Measurements from ENCODE around the gene CEBPA.

The CEBPA gene

GRCh38 chr19:33257828-33258227 is 44.5 kb downstream of the CEBPA start:
- DNase-seq = no peak
- Mint-ChIP-seq H3K4me3 (no peak overlapping the region), H3K27ac (no peak overlapping the region), H3K4me1 (peaks cover 11 to 16% of the 10 kb centered on the region in 2 donors), H3K9me3 (peaks cover 2 to 4% of the 10 kb centered on the region in 2 donors), H3K27me3 (peaks cover 34 to 40% of the 10 kb centered on the region in 2 donors), H3K36me3 (no peaks in the 10 kb centered on the region)
- no peak for ATAC-seq (replicated peaks)

GRCh38 chr19:33256261-33256660 is 46.1 kb downstream of the CEBPA start:
- Mint-ChIP-seq H3K36me3 (no peaks in the 10 kb centered on the region), H3K9me3 (peaks cover 2 to 4% of the 10 kb centered on the region in 2 donors), H3K4me3 (no peak overlapping the region), H3K4me1 (peaks cover 6 to 8% of the 10 kb centered on the region in 2 donors), H3K27ac (no peak overlapping the region), H3K27me3 (peaks cover 20 to 24% of the 10 kb centered on the region in 2 donors)
- ATAC-seq (replicated peaks) (no peak), DNase-seq (no peak)

GRCh38 chr19:33255781-33256180 is 46.6 kb downstream of the CEBPA start:
- H3K27ac Mint-ChIP-seq = no peak overlapping the region
- peaks cover 3% of the 10 kb centered on the region in 2 donors for H3K4me1 Mint-ChIP-seq
- DNase-seq (no peak), ATAC-seq (replicated peaks) (no peak)
- no peak overlapping the region for H3K4me3 Mint-ChIP-seq
- H3K27me3 Mint-ChIP-seq = peaks cover 18 to 19% of the 10 kb centered on the region in 2 donors
- H3K9me3 Mint-ChIP-seq = peaks cover 2 to 4% of the 10 kb centered on the region in 2 donors
- no peaks in the 10 kb centered on the region for H3K36me3 Mint-ChIP-seq

- ATAC-seq (replicated peaks) (no peak), DNase-seq (no peak)
- Mint-ChIP-seq H3K36me3 (no peaks in the 10 kb centered on the region), H3K27ac (no peak overlapping the region), H3K27me3 (peaks cover 11% of the 10 kb centered on the region in 2 donors), H3K4me3 (no peak overlapping the region), H3K9me3 (peaks cover 2 to 4% of the 10 kb centered on the region in 2 donors), H3K4me1 (no peaks in the 10 kb centered on the region)
Observed at GRCh38 chr19:33254245-33254824, 48.0 kb downstream of the CEBPA start.

GRCh38 chr19:33252971-33253370 is 49.4 kb downstream of the CEBPA start:
- Mint-ChIP-seq H3K27ac (no peak overlapping the region), H3K4me3 (no peak overlapping the region), H3K27me3 (peaks cover 9% of the 10 kb centered on the region in 2 donors), H3K9me3 (peaks cover 0 to 2% of the 10 kb centered on the region in 2 donors), H3K4me1 (no peaks in the 10 kb centered on the region), H3K36me3 (no peaks in the 10 kb centered on the region)
- no peak for ATAC-seq (replicated peaks)
- no peak for DNase-seq

- Mint-ChIP-seq H3K4me3 (no peak overlapping the region), H3K4me1 (no peaks in the 10 kb centered on the region), H3K27ac (no peak overlapping the region), H3K36me3 (no peaks in the 10 kb centered on the region), H3K9me3 (no peaks in the 10 kb centered on the region), H3K27me3 (peaks cover 9% of the 10 kb centered on the region in 2 donors)
- no peak for DNase-seq
- ATAC-seq (replicated peaks) = no peak
Observed at GRCh38 chr19:33252418-33252962, 49.8 kb downstream of the CEBPA start.

GRCh38 chr19:33251526-33252090 is 50.7 kb downstream of the CEBPA start:
- Mint-ChIP-seq H3K36me3 (no peaks in the 10 kb centered on the region), H3K9me3 (no peaks in the 10 kb centered on the region), H3K4me3 (no peak overlapping the region), H3K4me1 (no peaks in the 10 kb centered on the region), H3K27ac (no peak overlapping the region), H3K27me3 (peaks cover 9% of the 10 kb centered on the region in 2 donors)
- ATAC-seq (replicated peaks) = no peak
- no peak for DNase-seq

GRCh38 chr19:33251076-33251475 is 51.3 kb downstream of the CEBPA start:
- Mint-ChIP-seq H3K4me3 (no peak overlapping the region), H3K27me3 (peaks cover 9% of the 10 kb centered on the region in 2 donors), H3K9me3 (no peaks in the 10 kb centered on the region), H3K36me3 (no peaks in the 10 kb centered on the region), H3K27ac (no peak overlapping the region), H3K4me1 (no peaks in the 10 kb centered on the region)
- ATAC-seq (replicated peaks) (no peak), DNase-seq (no peak)

GRCh38 chr19:33250500-33250899 is 51.8 kb downstream of the CEBPA start:
- H3K4me1 Mint-ChIP-seq = no peaks in the 10 kb centered on the region
- H3K27me3 Mint-ChIP-seq = peaks cover 5 to 7% of the 10 kb centered on the region in 2 donors
- no peak overlapping the region for H3K27ac Mint-ChIP-seq
- DNase-seq (no peak), ATAC-seq (replicated peaks) (no peak)
- no peaks in the 10 kb centered on the region for H3K36me3 Mint-ChIP-seq
- no peaks in the 10 kb centered on the region for H3K9me3 Mint-ChIP-seq
- no peak overlapping the region for H3K4me3 Mint-ChIP-seq
